ENCODE results near the gene RASA4.
"Not testable (repeated sequence)": the region's sequence is repeated elsewhere in the genome, so short reads cannot be mapped to it uniquely, and the experiment has no call there.

- not testable (repeated sequence) for TF ChIP-seq ZFP1 (CRISPR knock-in tag; IDR thresholded peaks at IDR 0.05); EHMT2 (IDR thresholded peaks at IDR 0.05); ARID4B (CRISPR knock-in tag; IDR thresholded peaks at IDR 0.05); ZNF263 (CRISPR knock-in tag; IDR thresholded peaks at IDR 0.05; ENCODE audit: borderline replicate concordance); FOS (IDR thresholded peaks at IDR 0.05; ENCODE audit: extremely low read depth, insufficient read length)
- TF ChIP-seq, protein P1, sequence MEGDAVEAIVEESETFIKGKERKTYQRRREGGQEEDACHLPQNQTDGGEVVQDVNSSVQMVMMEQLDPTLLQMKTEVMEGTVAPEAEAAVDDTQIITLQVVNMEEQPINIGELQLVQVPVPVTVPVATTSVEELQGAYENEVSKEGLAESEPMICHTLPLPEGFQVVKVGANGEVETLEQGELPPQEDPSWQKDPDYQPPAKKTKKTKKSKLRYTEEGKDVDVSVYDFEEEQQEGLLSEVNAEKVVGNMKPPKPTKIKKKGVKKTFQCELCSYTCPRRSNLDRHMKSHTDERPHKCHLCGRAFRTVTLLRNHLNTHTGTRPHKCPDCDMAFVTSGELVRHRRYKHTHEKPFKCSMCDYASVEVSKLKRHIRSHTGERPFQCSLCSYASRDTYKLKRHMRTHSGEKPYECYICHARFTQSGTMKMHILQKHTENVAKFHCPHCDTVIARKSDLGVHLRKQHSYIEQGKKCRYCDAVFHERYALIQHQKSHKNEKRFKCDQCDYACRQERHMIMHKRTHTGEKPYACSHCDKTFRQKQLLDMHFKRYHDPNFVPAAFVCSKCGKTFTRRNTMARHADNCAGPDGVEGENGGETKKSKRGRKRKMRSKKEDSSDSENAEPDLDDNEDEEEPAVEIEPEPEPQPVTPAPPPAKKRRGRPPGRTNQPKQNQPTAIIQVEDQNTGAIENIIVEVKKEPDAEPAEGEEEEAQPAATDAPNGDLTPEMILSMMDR (IDR thresholded peaks at IDR 0.05 in 2 of 3, conservative IDR thresholded peaks at IDR 0.05 in 1 of 3; ENCODE audit: insufficient read depth in 2 of 3, low read depth in 1 of 3, low read length in 3 of 3): not testable (repeated sequence)
These were observed 5.4 kb downstream of the RASA4 start for GRCh38 chr7:102611013-102611674.

Data from K562 (cell line).